HCT116 (cell line): Measurements from ENCODE around the gene TM4SF20. TPM values are rescaled to one million over a fixed set of nuclear protein-coding genes. Genes with fewer than 3 reads are reported as not detected.

Experiments
- ATAC-seq: fragments of 200-7000 bp; cut with Tn5 transposase; 2 replicates; pipeline ENCODE4 v1.9.1; 2020; ENCODE audit warnings: mild to moderate bottlenecking, moderate library complexity
- BruUV-seq: library from RNA; stranded (reverse); fragments of 400-500 nt; replicated peaks from 2 replicates; lab custom pipeline; 2021; lab: Mats Ljungman, UMichigan
- CTCF ChIA-PET: fragments of 300-600 bp; sonication (Branson Sonifier 250); formaldehyde crosslinking; loops from one replicate; lab custom pipeline; 2021; ENCODE audit warnings: antibody characterized with exemption; lab: Charles Lee
- POLR2A ChIA-PET: fragments of 300-600, 350-600 bp; sonication (Branson Sonifier 250); formaldehyde crosslinking; loops from one replicate; lab custom pipeline; 2021; ENCODE audit warnings: antibody characterized with exemption; lab: Charles Lee
- RAD21 ChIA-PET, 2 experiments: fragments of 300-600 bp; sonication (Branson Sonifier 250); formaldehyde crosslinking; loops; one replicate each; lab custom pipeline; 2023; ENCODE audit warnings: low total read pairs in 2 of 2; ENCODE audit not compliant: uncharacterized antibody in 2 of 2, unreplicated experiment in 2 of 2, low non-redundant PET in 1 of 2; lab: Charles Lee
- DNase-seq: peaks from one replicate; pipeline ENCODE4 v3.0.0-alpha.2; 2010; ENCODE audit warnings: low read depth, low spot score
- H2AFZ ChIP-seq: fragments of 200-600 bp; shearing (Covaris generic), sonication (generic); 2 replicates; pipeline ENCODE4 v1.6.1; 2017; ENCODE audit warnings: low read depth, mixed run types, mixed read lengths, antibody characterized with exemption, low read length; ENCODE audit not compliant: poor library complexity, severe bottlenecking
- H3K27ac ChIP-seq: 2 replicates; pipeline ENCODE4 v1.5.1; 2012; ENCODE audit warnings: low read depth, low read length
- H3K27me3 ChIP-seq: fragments of 200-600 bp; sonication (generic); 2 replicates; pipeline ENCODE4 v1.6.1; 2016; ENCODE audit warnings: mixed run types, low read length, mixed read lengths; ENCODE audit not compliant: insufficient read depth
- H3K36me3 ChIP-seq, 2 experiments: fragments of 200-500 bp in 1 of 2; fragments of 200-600 bp in 1 of 2; sonication (Bioruptor generic) in 1 of 2; sonication (generic) in 1 of 2; 2 replicates each; pipeline versions ENCODE4 v1.5.1 to v1.6.1; 2014 to 2016; ENCODE audit warnings: low read length in 2 of 2, inconsistent platforms in 1 of 2, mixed read lengths in 1 of 2, mixed run types in 1 of 2; ENCODE audit not compliant: insufficient read depth in 2 of 2, control insufficient read depth in 1 of 2
- H3K4me1 ChIP-seq, 2 experiments: fragments of 200-600 bp in 1 of 2; sonication (generic) in 1 of 2; 2 replicates each; pipeline versions ENCODE4 v1.5.1 to v1.6.1; 2012 to 2017; ENCODE audit warnings: low read length in 2 of 2, inconsistent platforms in 1 of 2, mild to moderate bottlenecking in 1 of 2, mixed read lengths in 1 of 2, mixed run types in 1 of 2, moderate library complexity in 1 of 2; ENCODE audit not compliant: insufficient read depth in 2 of 2, control insufficient read depth in 1 of 2
- H3K4me2 ChIP-seq: fragments of 200-600 bp; sonication (generic); 2 replicates; pipeline ENCODE4 v1.6.1; 2017; ENCODE audit warnings: mixed run types, low read length, mixed read lengths
- H3K4me3 ChIP-seq, 2 experiments: fragments of 200-600 bp in 1 of 2; sonication (generic) in 1 of 2; replicated peaks in 1 of 2; 2 replicates each; pipeline ENCODE4 v1.5.1; 2011 to 2016; ENCODE audit warnings: low read length in 2 of 2, control low read depth in 1 of 2, low read depth in 1 of 2, mild to moderate bottlenecking in 1 of 2, mixed read lengths in 1 of 2, mixed run types in 1 of 2
- H3K79me2 ChIP-seq: fragments of 200-600 bp; sonication (generic); 2 replicates; pipeline ENCODE4 v1.6.1; 2017; ENCODE audit warnings: mild to moderate bottlenecking, mixed run types, low read length, moderate library complexity, mixed read lengths; ENCODE audit not compliant: insufficient read depth
- H3K9ac ChIP-seq: fragments of 200-600 bp; sonication (generic); 2 replicates; pipeline ENCODE4 v1.6.1; 2016; ENCODE audit warnings: low read length, mixed read lengths
- H3K9me2 ChIP-seq: fragments of 200-600 bp; sonication (generic), shearing (Covaris generic); 2 replicates; pipeline ENCODE4 v1.6.1; 2017; ENCODE audit warnings: mixed run types, mild to moderate bottlenecking, moderate library complexity; ENCODE audit not compliant: insufficient read depth
- H3K9me3 ChIP-seq, 2 experiments: fragments of 200-500 bp in 1 of 2; fragments of 200-600 bp in 1 of 2; sonication (Bioruptor generic) in 1 of 2; sonication (generic) in 1 of 2; 2 replicates each; pipeline ENCODE4 v1.6.1; 2014 to 2017; ENCODE audit warnings: low read length in 2 of 2, mixed read lengths in 2 of 2, inconsistent platforms in 1 of 2, low read depth in 1 of 2, mild to moderate bottlenecking in 1 of 2, mixed run types in 1 of 2, moderate library complexity in 1 of 2; ENCODE audit not compliant: control insufficient read depth in 1 of 2, insufficient read depth in 1 of 2
- H4K20me1 ChIP-seq: fragments of 200-600 bp; sonication (generic), shearing (Covaris generic); 2 replicates; pipeline ENCODE4 v1.6.1; 2017; ENCODE audit warnings: mixed run types, mild to moderate bottlenecking, moderate library complexity; ENCODE audit not compliant: insufficient read depth
- ATF3 ChIP-seq: IDR thresholded peaks from 2 replicates; pipeline ENCODE4 v1.6.1; 2012
- CBX3 ChIP-seq: IDR thresholded peaks from 2 replicates; pipeline ENCODE4 v1.6.1; 2012; ENCODE audit warnings: low read depth
- CEBPB ChIP-seq: IDR thresholded peaks from 2 replicates; pipeline ENCODE4 v1.6.1; 2012; ENCODE audit warnings: low read depth
- CTCF ChIP-seq, 3 experiments: fragments of 200-600 bp in 1 of 3; sonication (generic) in 1 of 3; IDR thresholded peaks in 2 of 3; conservative IDR thresholded peaks in 1 of 3; 2 replicates each; pipeline ENCODE4 v1.5.1; 2012 to 2017; ENCODE audit warnings: low read depth in 2 of 3, low read length in 2 of 3, antibody characterized with exemption in 1 of 3, borderline replicate concordance in 1 of 3, control low read depth in 1 of 3, mild to moderate bottlenecking in 1 of 3, mixed read lengths in 1 of 3, mixed run types in 1 of 3, moderate library complexity in 1 of 3; ENCODE audit not compliant: insufficient read depth in 1 of 3
- ELF1 ChIP-seq: IDR thresholded peaks from 2 replicates; pipeline ENCODE4 v1.6.1; 2012; ENCODE audit warnings: low read depth, borderline replicate concordance
- EZH2 ChIP-seq: fragments of 200-600 bp; sonication (generic); IDR thresholded peaks from 2 replicates; pipeline ENCODE4 v1.6.1; 2017; ENCODE audit warnings: antibody characterized with exemption, mixed run types
- EZH2phosphoT487 ChIP-seq: fragments of 200-600 bp; IDR thresholded peaks from 2 replicates; pipeline ENCODE4 v1.6.1; 2018; ENCODE audit warnings: antibody characterized with exemption, borderline replicate concordance
- JUND ChIP-seq: IDR thresholded peaks from 2 replicates; pipeline ENCODE4 v1.6.1; 2012
- POLR2A ChIP-seq: IDR thresholded peaks from 2 replicates; pipeline ENCODE4 v1.7.0; 2011; ENCODE audit warnings: borderline replicate concordance; ENCODE audit not compliant: insufficient read depth, insufficient read length; ENCODE audit errors: extremely low read depth
- RAD21 ChIP-seq: IDR thresholded peaks from 2 replicates; pipeline ENCODE4 v1.6.1; 2012; ENCODE audit warnings: low read depth, mild to moderate bottlenecking
- SIN3A ChIP-seq: IDR thresholded peaks from 2 replicates; pipeline ENCODE4 v1.6.1; 2012; ENCODE audit warnings: low read depth
- SP1 ChIP-seq: IDR thresholded peaks from 2 replicates; pipeline ENCODE4 v1.6.1; 2012; ENCODE audit warnings: low read depth
- SRF ChIP-seq: IDR thresholded peaks from 2 replicates; pipeline ENCODE4 v1.6.1; 2012; ENCODE audit warnings: low read depth
- TCF7L2 ChIP-seq: IDR thresholded peaks from 2 replicates; pipeline ENCODE4 v1.7.0; 2011; ENCODE audit warnings: borderline replicate concordance, inconsistent platforms; ENCODE audit not compliant: insufficient read depth, insufficient read length; ENCODE audit errors: extremely low read depth
- YY1 ChIP-seq: IDR thresholded peaks from 2 replicates; pipeline ENCODE4 v1.6.1; 2011; ENCODE audit warnings: low read length, low read depth, moderate library complexity, mild to moderate bottlenecking; ENCODE audit not compliant: insufficient replicate concordance; ENCODE audit errors: extremely low read depth
- ZBTB33 ChIP-seq: IDR thresholded peaks from 2 replicates; pipeline ENCODE4 v1.6.1; 2011; ENCODE audit warnings: mild to moderate bottlenecking, low read length, moderate library complexity; ENCODE audit not compliant: insufficient replicate concordance; ENCODE audit errors: extremely low read depth
- intact Hi-C: fragments of 100-400 bp; cut with micrococcal nuclease; formaldehyde crosslinking; loops from 2 replicates; pipeline ENCODE4 v1.10.0; 2022
- total RNA-seq: library from RNA; stranded (reverse); gene quantifications from one replicate; pipeline ENCODE4 v1.2.1, GENCODE V29; 2021; ENCODE audit not compliant: unreplicated experiment

The TM4SF20 gene
- total RNA-seq, 1 experiment from 2014 or later, result not detected

- H3K9ac ChIP-seq, result no peak overlapping the region
- ChIA-PET RAD21 (no interaction called here), POLR2A (no interaction called here), CTCF (no interaction called here)
- intact Hi-C loops, result no loop called here
- no peak overlapping the region for H3K4me3 ChIP-seq
- no peak overlapping the region for H3K27ac ChIP-seq
- H3K4me2 ChIP-seq, result no peak overlapping the region
- DNase-seq (no peak), ATAC-seq (no peak)
- H3K9me3 ChIP-seq, result no peaks in the 10 kb centered on the region
- H4K20me1 ChIP-seq, result no peaks in the 10 kb centered on the region
- H3K9me2 ChIP-seq, result no peaks in the 10 kb centered on the region
- peaks cover 4 to 6% of the 10 kb centered on the region in 2 experiments for H3K4me1 ChIP-seq
- no peaks in the 10 kb centered on the region for H3K36me3 ChIP-seq
- BruUV-seq, result no TSS peak
- TF ChIP-seq JUND (no peak), TCF7L2 (no peak), SP1 (no peak), CEBPB (no peak), CTCF (IDR thresholded peaks at IDR 0.05 in 2 of 3, conservative IDR thresholded peaks at IDR 0.05 in 1 of 3; ENCODE audit: borderline replicate concordance in 1 of 3, insufficient read depth in 1 of 3, low read depth in 2 of 3, low read length in 2 of 3) (no peak), CBX3 (no peak), RAD21 (no peak), ELF1 (no peak), EZH2 (no peak), SRF (no peak), ZBTB33 (no peak), YY1 (no peak), ATF3 (no peak), SIN3A (no peak), EZH2phosphoT487 (no peak), POLR2A (no peak)
- H3K27me3 ChIP-seq, result no peaks in the 10 kb centered on the region
- H2AFZ ChIP-seq, result no peak overlapping the region
- no peaks in the 10 kb centered on the region for H3K79me2 ChIP-seq
Measured at GRCh38 chr2:227420087-227421052, 41.3 kb upstream of the TM4SF20 start.
